DMS153 treated with DMSO at 0.1 percent for 48 hours (cell line): ENCODE data around the gene MICOS13.

Source experiments
- DNase-seq: peaks from one replicate; lab custom pipeline; 2025; ENCODE audit not compliant: unreplicated experiment; lab: John Stamatoyannopoulos, UW

Gene MICOS13

DNA sequence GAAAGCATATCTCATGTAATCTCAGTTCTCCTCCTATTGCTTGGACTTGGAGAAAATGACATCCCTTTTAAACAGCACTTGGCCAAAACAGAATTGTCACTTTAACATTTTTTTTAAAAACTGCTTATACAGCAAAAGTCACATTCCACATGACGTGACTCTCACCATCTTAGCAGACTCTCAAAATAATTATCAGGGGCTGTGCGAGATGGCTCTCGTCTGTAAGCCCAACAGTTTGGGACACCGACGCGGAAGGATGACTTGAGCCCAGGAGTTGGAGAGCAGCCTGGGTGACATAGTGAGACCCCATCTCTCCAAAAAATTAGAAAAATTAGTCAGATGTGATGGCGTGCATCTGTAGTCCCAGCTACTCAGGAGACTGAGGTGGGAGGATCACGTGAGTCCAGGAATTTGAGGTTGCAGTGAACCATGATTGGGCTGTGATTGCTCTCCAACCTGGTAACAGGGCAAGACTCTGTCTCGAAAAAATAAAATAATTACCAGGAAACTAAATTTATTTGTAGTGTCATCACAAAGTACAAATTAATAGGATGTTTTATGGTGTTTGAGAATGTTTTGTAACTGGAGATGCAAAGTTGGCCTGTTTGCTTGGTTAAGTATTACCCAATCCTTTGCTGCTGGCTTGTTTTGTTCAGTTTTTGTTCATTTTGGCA is 48.6 kb downstream of the MICOS13 start:
- no peak for DNase-seq

DNA sequence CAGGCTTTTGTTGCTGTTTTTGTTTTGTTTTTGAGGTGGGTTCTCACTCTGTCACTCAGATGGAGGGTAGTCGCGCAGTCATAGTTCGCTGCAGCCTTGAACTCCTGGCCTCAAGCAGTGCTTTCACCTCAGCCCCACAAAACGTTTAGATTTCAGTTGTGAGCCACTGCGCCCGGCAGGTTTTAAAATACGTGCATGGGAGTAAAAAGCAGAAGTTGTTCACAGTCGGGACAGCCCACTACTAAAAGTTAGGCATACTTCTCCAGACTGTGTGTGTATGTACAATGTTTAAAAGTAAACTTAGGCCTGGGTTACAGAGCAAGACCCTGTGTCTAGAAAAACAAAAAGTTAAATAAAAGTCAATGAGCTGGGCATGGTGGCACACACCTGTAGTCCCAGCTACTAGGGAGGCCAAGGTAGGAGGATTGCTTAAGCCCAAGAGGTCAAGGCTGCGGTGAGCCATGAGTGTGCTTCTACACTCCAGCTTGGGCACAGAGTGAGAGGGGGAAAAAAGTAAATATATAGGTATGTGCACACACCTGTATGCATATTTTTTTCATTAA is 51.3 kb downstream of the MICOS13 start:
- DNase-seq = no peak

DNA sequence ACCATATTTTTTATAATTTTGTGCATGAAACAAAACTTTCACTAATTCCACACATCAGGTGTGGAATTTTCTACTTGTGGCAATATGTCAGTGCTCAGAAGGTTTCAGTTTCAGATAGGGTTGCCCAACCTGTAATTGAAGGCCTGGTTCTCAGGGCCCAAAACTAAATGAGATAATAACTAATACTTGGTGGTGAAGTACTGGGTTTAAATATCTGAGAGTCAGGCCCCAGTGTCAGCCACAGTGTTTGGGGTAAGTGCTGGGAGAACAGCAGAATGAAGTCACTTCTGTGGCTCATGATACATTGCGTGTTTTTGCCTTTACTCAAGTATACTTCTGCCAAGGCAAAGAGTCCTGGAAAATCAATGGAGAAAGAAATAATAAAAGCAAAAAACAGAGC is 51.9 kb downstream of the MICOS13 start:
- DNase-seq = no peak
